NCI-H2107 (cell line): ENCODE measurements around the gene JAK1.
"Not testable (repeated sequence)": the region's sequence is repeated elsewhere in the genome, so short reads cannot be mapped to it uniquely, and the experiment has no call there.

Experiments used
- DNase-seq: peaks from one replicate; lab custom pipeline; 2025; lab: John Stamatoyannopoulos, UW

The JAK1 gene

DNA sequence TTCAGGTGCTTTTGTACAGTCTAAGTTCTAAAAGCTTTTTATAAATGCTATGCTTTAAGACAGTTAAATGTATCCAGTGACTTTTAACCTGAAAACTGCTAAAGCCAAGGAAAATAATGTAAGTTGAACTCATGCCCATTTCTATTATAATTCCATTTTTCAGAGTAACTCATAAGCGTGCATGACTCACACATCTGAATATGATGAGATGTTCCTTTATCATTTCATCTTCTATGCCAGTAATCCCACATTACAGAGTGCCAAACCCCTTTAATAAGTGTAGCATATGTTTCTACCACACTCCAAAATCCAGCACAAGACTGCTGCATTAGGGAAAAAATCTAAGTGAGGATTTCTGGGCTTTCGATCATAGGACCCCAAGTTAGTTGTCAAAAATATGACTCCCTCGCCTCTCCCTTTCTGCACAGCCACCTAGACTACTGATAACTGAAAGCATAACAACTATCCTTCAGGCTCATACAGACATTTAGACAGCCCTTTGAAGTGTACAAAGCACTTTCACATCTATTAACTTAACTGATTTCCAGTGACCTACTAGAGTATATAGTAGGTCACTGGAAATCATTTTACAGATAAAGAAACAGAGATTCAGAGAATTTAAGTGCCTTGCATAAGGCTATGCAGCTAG is 45.3 kb downstream of the JAK1 start:
- no peak for DNase-seq

DNA sequence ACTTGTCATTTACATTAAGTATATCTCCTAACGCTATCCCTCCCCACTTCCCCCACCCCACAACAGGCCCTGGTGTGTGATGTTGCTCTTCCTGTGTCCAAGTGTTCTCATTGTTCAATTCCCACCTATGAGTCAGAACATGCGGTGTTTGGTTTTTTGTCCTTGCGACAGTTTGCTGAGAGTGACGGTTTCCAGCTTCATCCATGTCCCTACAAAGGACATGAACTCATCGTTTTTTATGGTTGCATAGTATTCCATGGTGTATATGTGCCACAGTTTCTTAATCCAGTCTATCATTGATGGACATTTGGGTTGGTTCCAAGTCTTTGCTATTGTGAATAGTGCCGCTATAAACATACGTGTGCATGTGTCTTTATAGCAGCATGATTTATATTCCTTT is 47.2 kb downstream of the JAK1 start:
- not testable (repeated sequence) for DNase-seq

DNA sequence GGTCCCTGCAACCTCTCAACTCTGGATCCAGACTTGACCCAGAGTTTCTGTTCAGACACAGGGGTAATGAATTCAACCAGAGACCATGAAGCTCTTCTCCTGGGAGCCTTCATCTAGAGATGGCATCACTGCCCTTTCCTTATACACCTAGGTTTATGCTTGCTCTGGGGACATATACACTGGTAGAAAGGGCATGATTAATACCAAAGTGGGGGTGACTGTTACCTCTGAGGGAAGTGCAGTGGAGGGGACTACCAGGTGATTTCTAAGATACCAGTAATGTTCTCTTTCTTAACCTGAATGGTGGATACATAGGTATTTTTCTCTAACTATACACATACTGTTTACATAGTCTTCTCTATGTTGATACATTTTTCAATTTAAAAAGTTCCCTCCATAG is 48.4 kb downstream of the JAK1 start:
- no peak for DNase-seq

DNA sequence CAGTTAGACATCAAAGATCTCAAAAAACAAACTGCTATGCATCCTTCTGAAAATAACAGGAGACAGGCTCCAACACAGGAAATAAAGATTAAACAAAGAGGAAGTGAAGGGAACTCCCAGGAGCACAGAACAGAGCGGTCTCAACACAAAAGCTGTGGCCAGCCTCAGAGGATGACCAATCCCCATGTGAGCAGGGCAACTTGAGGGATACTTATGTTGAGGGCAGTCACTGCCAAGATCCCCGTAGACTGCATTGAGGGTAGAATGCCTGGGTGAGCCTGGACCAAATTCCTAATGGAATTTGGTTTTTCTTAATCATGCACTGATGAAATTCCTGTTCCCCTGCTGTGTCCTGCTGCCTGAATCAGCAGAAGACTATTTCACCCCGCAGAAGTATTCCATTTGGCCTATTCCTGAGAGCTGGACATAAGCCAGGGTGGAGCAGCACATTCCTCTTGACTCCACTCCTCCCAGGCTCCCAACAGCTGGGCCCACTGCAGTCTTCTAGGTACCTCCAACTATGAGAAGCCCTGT is 49.0 kb downstream of the JAK1 start:
- DNase-seq, result no peak

DNA sequence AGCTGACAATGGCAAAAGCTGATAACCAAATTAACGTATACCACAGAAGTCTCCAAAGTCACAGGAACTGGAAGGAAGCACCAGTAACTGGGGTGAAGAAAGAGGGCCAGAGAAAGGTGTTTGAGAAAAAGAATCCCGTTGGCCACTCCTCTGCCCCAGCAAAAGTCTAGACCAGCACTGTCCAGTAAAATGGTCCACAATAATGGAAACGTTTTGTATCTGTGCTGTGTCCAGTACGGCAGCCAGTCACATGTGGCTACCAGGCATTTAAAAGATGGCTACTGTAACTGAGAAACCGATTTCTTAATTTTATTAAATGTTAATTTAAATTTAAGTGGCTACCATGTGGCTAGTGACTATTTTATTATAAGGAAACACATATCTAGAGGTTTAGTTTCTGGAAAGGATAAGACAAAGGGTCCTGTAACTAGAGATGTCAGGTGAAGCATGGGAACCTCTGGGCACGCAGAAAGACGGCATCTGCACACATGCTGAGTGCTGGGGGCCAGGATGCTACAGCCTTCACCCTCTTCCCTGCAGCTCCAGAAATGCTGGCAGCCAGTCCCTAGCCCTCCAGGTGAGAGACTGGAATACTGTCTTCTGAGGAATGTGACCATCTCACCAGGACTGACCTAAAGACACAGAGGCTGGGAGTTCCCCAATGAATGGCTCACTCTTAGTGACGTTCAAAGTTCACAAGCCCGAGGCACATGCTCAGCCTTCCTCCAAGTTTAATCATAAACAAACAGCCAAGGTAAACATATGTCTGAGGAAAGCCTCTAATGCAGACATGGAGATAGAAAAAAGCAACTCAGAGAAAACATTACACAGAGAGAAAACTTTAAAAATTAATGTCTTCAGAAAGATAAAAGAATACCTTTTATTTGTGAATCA is 50.7 kb downstream of the JAK1 start:
- DNase-seq, result no peak

DNA sequence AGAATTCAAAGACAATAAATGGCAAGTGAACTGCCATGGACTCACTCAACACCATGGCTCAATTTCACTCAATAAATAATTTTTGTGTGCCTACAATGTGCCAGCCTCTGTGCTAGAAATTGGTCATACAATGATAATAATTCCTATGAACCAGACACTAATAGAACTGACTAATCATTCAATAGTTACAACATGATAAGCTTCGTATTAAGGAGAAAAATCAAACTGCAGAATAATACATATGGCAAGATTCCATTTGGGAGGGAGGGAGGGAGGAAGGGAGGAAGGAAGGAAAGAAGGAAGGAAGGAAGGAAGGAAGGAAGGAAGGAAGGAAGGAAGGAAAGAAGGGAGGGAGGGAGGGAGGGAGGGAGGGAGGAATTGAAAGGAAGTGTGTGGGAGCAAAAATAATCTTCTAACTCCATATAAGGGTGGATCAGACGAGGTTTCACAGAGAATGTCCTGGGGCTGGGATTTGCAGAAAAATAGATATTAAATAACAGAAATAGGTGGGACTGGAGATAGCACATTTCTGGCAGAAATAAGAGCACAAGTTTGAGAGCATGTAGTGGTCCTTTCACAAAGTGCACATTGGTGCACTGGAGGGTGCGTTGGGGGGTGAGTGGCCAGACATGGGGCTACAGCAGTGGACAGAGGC is 52.9 kb downstream of the JAK1 start:
- no peak for DNase-seq

DNA sequence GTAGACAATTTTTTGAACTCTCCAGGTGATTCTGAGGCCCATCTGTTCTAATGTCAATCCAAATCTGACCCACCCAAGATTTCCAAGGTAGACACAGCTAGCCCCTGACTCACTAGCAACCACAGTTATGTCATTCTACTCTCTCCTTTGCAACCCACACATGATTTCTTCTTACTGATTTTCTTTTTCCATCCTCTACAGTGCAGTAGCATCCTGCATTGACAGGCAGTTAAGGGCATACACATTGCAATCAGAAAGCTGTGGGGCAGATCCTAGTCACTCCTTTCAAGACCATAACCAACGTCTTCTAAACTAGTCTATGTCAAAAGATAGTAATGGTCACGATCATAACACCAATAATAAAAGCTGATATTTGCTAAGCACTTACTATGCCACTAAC is 54.2 kb downstream of the JAK1 start:
- DNase-seq, result no peak

DNA sequence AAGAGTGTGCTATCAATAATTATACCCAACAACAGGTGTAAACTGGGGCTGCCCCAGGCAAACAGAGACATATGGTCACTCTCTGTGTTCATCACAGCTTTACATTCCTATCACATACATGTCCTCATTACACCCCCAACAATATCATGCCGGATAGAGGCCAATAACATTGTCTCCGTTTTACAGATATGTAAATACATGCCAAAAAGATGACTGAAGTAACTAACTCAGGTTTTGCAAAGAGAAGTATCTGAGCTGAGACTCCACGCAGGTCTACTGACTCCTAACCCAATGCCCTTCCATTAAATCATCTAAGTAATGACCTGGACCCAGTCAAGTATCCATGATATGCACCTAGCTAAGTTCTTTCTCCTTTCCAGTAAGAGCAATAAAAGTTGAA is 55.0 kb downstream of the JAK1 start:
- DNase-seq, result no peak

DNA sequence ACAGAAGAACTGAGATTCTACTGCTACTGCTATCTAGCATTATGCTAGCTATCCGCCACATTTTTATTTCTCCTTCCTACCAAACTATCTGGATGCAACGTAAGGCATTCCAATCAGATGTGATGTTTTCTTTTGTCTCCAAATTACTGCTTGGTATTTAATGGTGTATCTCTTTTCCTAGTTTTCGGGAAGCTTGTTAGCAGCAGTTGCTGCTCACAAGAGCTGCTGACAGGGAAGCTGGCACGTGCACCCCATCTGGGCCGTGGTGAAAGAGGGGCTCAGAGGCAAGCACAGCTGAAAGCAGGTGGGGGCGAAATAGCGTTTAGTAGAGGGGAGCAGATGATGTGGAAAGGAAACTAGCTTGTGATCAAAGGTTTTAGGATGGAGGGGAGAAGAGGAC is 57.3 kb downstream of the JAK1 start:
- DNase-seq, result no peak

DNA sequence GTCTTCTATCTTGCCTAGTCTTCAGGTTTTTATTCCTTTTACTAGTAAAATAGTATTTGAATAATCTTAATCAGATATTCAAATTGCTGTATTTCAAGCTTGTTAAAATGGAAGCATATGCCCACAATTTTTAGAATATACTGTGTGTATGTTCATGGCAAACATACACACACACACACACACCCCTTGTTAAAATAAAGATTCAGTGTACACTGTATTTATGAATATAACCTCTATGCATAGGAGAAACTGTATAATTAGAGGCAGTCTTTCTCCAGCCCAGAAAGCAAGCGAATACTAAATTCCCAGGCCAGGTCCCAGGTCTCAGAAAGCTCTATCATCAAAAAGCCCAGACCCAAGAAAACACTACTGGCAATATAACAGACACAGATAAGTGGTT is 57.8 kb downstream of the JAK1 start:
- DNase-seq, result no peak

DNA sequence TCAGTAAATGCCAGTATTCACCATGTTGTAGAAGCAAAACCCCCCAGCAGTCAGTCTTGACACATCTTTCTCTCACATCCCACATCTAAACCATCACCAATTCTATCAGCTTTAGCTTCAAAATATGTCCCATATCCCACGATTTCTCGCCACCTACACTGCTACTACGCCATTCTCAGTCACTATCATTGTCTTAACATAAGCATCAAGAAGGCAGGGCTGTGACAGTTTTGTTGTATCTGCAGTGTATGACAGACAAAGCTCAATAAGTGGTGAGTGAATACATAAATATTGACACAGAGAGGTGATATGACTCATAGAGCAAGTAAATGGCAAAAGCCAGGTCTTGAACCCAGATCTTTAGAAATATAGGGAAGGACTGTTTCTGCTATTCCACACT is 59.9 kb downstream of the JAK1 start:
- DNase-seq, result no peak

DNA sequence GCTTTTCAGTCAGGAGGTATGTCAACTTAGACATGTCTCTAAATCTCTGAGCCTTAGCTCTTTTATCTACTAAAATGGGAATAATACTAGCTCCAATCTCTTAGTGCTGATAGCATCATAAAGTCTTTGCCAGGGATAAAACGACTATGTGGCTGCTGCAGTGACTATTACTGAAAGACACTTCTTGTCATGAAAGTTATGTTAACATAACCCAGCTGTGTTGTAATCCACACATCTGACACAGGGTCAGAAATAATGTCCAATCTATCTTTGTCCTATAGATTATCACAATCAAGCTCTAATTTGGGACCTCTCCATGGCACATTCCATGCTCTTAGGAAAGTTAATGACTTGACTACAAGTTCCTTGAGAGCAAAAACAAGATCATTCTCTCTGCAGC is 62.8 kb downstream of the JAK1 start:
- DNase-seq, result no peak

DNA sequence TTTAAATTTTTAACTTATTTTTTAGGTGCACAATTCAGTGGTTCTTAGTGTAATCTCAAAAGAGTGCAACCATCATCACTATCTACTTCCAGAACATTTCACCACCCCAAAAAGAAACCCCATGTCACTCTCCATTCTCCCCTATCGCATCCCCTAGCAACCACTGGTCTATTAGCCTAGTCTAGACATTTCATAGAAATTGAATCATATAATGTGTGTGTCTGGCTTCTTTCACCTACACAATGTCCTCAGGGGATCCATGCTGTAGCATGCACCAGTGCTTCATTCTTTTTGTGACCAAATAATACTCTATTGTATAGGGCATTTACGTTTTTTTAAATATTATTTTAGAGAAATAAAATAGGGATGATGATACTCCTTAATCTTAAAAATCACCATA is 64.7 kb downstream of the JAK1 start:
- no peak for DNase-seq

DNA sequence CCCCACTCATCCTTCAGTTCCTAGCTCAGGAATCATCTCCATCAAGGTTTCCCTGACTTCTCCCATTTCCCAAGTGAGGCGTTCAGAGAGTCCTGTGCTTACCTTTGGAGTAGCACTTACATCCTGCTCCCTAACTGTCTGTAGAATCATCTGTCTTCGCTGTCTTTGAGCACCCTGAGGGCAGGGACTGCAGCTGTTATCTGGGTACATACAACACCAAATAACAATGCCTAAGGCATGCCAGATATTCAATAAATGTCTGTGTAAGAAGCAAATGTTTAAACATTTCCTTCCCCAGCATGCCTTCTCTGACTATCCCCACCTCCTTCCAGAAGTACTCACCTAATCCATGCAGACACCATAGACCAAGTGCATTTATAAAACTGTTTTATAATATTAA is 65.4 kb downstream of the JAK1 start:
- DNase-seq, result no peak

DNA sequence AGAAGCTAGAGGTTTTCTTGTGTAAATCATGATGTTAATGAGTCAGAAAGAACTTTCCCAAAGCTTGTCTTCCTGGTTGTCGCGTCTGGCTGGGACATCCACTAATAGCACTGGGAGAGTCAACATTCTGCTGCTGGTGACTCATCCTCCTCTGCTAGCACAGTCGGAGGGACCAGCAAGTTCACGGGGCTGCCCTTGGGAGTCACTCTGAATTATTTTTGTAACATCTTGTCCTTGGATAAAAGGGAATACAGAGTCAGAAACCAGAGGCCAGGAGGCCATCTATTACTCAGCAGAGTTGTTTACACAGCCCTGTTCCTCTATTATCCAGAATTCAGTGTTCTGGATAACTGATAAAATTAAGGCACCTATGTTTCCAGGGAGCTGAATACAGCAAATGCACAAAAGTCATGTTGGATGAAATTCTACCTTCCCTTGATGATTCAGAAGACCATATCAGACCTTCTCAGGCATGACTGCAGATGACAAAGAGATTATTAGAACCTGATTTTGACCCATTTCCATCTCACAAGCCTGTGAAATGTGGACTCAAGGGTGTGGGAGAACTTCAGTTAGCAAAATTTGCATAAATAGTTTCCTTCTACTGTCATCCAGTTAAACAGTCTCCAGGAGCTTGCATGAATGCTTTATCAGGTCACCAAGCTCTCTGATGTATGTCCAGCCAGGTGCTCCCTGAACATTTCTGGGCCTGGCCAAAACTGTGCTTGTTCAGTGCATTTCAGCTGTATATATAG is 68.1 kb downstream of the JAK1 start:
- no peak for DNase-seq

DNA sequence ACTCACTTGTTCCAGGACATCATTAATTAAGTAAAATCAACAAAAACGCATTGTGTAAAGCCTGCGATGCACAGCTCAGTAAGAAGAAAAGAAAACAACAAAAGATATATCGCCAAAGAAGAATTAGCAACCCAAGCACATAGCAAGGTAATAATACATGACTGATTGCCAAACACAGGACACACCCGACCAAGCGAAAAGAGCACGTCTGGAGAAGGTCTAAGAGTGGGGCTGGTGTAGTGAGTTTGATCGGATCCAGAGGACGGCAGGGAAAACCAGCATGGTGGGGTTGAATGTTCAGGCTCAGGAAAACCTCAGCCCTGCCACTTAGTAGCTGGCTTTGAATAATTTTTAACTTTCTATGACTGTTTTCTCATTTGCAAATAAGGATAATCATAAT is 69.8 kb downstream of the JAK1 start:
- DNase-seq, result no peak

DNA sequence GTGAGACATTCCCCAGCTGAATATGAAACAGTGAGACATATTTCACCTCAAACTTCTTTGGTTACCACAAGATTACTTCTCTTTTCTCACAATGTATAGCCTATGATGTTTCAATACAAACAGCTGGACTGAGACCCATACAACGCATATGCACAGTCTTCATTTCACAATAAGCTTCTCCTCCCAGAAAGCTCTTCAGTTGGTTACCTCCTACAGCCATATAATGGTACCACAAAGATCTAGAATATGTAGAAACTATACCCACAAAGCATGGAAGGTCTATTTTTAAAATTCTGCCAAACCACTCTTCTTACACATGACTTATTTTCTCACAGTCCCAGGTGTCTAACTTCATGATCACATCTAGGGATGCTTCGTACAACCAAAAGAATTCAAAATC is 70.8 kb downstream of the JAK1 start:
- DNase-seq, result no peak

DNA sequence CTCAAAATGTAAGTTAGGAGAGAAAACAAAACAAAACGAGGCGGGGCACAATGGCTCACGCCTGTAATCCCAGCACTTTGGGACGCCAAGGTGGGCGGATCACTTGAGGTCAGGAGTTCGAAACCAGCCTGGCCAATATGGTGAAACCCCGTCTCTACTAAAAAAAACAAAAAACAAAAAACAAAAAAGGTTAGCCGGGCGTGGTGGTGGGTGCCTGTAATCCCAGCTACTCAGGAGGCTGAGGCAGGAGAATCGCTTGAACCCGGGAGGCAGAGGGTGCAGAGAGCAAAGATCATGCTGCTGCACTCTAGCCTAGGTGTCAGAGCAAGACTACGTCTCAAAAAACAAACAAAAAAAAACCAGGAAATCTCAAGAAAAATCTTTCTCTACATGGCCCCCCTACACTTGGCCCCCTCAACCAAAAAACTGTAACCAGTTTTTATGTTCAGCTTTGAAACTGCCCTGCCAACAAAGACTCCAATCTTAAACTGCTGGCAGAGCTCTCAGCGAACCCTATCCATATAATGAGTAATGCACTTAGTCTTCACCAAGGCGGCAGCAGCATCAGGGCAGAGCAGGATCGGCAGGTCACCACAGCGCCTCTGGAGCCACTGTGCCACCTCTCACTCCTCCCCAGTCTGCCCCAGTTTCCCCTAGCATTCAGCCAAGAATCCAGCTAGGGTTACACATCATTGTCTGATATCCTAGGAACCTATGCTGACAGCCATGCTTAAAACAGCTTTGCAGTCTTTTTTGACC is 71.7 kb downstream of the JAK1 start:
- DNase-seq, result no peak

DNA sequence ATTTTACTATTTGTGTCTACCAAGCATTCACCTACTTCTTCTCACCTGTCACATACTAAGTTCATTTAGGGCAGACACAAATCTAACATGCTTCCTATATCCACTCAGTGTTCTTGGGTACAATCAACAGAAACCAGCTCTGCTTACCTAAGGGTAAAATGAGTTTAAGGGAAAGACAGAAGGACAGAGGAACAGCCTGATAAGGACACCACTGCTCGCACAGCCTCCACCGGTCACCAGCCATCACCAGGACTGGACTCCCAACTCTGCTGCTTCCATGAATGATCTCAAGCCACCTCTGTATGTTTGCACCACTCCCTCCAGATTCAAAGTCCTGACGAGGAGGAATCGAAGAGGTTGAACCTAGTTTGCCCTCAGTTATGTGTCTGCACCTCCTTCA is 72.4 kb downstream of the JAK1 start:
- no peak for DNase-seq

DNA sequence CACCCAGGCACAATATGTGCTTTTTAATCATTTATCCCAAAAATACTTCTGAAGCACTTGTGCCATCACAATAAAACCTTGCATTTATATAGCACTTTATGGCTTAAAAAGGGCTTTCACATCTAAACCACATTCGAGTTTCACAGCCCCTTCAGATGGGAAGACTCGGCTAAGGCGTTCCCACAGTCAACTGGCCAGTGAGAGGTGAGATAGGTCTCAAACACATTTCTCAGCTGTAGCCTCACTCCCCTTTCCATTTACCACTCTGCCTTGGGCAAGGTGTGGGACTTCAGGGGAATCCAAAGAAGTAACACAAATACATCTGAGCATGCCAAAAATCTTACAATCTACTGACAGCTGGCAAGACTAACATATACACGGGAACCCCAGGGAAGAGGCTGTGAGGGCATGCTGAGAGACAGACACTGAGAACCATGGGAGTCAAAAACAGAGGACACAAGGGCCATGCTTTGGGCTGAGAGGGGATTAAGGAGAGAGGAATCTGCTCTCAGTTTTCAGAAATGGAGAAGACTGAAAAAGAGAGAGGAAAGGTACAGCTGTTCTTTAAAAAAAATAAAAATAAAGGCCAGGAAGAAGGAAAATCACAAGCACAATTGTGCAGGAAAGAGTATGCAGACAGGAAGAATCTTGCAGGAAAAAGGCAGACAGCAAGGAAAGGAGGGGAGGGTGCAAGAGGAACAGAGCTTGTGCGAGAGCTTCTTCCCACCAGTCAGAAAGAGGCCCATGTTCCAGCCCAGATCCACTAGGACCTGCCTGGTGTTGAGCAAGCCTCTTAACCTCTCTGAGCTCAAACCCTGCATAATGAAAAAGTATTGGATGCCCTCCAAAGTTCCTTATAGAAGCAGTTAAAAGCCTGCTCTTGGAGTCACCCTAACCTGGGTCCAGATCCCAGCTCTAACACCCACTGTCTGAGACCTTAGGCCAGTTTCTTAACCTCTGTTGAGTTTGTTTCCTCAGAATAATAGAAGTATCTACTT is 73.5 kb downstream of the JAK1 start:
- DNase-seq, result no peak
